C4-2B (cell line): ENCODE measurements around the gene RTN4R.

Experiments used
- ZFX ChIP-seq: fragments of 450-650 bp; IDR thresholded peaks from 2 replicates; pipeline ENCODE4 v1.6.1; 2017
- TF ChIP-seq, protein P1 (sequence below): fragments of 450-650 bp; conservative IDR thresholded peaks from 2 replicates; pipeline ENCODE4 v1.5.1; 2017; ENCODE audit warnings: mild to moderate bottlenecking

- TF ChIP-seq, protein P1, sequence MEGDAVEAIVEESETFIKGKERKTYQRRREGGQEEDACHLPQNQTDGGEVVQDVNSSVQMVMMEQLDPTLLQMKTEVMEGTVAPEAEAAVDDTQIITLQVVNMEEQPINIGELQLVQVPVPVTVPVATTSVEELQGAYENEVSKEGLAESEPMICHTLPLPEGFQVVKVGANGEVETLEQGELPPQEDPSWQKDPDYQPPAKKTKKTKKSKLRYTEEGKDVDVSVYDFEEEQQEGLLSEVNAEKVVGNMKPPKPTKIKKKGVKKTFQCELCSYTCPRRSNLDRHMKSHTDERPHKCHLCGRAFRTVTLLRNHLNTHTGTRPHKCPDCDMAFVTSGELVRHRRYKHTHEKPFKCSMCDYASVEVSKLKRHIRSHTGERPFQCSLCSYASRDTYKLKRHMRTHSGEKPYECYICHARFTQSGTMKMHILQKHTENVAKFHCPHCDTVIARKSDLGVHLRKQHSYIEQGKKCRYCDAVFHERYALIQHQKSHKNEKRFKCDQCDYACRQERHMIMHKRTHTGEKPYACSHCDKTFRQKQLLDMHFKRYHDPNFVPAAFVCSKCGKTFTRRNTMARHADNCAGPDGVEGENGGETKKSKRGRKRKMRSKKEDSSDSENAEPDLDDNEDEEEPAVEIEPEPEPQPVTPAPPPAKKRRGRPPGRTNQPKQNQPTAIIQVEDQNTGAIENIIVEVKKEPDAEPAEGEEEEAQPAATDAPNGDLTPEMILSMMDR: no peak
- no peak for TF ChIP-seq ZFX
These were observed 18.2 kb downstream of the RTN4R start for GRCh38 chr22:20249797-20250354.
